Loucy (cell line): ENCODE measurements around the gene DDA1.

Experiments
- EZH2phosphoT487 ChIP-seq: fragments of 200-600 bp; IDR thresholded peaks from 2 replicates; pipeline ENCODE4 v1.6.1; 2018; ENCODE audit warnings: antibody characterized with exemption, mild to moderate bottlenecking, moderate library complexity, borderline replicate concordance
- TF ChIP-seq, protein P1 (sequence below): fragments of 200-600 bp; sonication (generic); conservative IDR thresholded peaks from 2 replicates; pipeline ENCODE4 v1.5.1; 2014; ENCODE audit warnings: mild to moderate bottlenecking, antibody characterized with exemption, low read length

DNA sequence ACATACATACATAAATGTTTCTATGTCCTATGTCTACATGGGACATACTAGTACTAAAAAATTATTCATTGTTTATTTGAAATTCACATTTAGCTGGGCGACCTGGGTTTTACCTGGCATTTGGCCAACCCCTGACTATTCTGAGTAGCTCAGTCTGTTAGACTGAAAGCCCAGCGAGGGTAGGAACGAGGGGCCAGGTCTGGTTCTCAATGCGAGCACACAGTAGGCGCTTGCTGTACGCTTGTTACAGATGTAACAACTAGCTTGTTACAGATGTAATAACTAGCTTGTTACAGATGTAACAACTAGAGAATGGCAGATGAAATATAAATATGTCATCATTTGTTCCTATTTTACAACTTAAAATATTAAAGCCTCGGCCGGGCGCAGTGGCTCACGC is 26.2 kb downstream of the DDA1 start:
- TF ChIP-seq, protein P1, sequence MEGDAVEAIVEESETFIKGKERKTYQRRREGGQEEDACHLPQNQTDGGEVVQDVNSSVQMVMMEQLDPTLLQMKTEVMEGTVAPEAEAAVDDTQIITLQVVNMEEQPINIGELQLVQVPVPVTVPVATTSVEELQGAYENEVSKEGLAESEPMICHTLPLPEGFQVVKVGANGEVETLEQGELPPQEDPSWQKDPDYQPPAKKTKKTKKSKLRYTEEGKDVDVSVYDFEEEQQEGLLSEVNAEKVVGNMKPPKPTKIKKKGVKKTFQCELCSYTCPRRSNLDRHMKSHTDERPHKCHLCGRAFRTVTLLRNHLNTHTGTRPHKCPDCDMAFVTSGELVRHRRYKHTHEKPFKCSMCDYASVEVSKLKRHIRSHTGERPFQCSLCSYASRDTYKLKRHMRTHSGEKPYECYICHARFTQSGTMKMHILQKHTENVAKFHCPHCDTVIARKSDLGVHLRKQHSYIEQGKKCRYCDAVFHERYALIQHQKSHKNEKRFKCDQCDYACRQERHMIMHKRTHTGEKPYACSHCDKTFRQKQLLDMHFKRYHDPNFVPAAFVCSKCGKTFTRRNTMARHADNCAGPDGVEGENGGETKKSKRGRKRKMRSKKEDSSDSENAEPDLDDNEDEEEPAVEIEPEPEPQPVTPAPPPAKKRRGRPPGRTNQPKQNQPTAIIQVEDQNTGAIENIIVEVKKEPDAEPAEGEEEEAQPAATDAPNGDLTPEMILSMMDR, result no peak
- TF ChIP-seq EZH2phosphoT487, result no peak
